ENCODE data around the gene FAM222A. TPM values are rescaled to one million over a fixed set of nuclear protein-coding genes. Genes with fewer than 3 reads are reported as not detected.

Gene FAM222A
- total RNA-seq, 1 donor: 0.54 TPM

- H3K4me3 ChIP-seq (ENCODE audit: low read depth, low read length): no peak overlapping the region
- peak; percentile 63 for DNase-seq (ENCODE audit: low read depth)
- TF ChIP-seq CTCF (IDR thresholded peaks at IDR 0.05; ENCODE audit: insufficient read depth, low read length): peak; percentile 98
Observed at GRCh38 chr12:109804820-109805761, 91.5 kb downstream of the FAM222A start.

- TF ChIP-seq CTCF (IDR thresholded peaks at IDR 0.05; ENCODE audit: insufficient read depth, low read length): no peak
- H3K4me3 ChIP-seq (ENCODE audit: low read depth, low read length): no peak overlapping the region
- DNase-seq (ENCODE audit: low read depth): no peak
Observed at GRCh38 chr12:109807954-109808643, 94.5 kb downstream of the FAM222A start.

- no peak for TF ChIP-seq CTCF (IDR thresholded peaks at IDR 0.05; ENCODE audit: insufficient read depth, low read length)
- H3K4me3 ChIP-seq (ENCODE audit: low read depth, low read length): no peak overlapping the region
- no peak for DNase-seq (ENCODE audit: low read depth)
Observed at GRCh38 chr12:109808876-109809646, 95.4 kb downstream of the FAM222A start.

- no peak for DNase-seq (ENCODE audit: low read depth)
- no peak for TF ChIP-seq CTCF (IDR thresholded peaks at IDR 0.05; ENCODE audit: insufficient read depth, low read length)
- H3K4me3 ChIP-seq (ENCODE audit: low read depth, low read length): no peak overlapping the region
Observed at GRCh38 chr12:109810954-109811623, 97.5 kb downstream of the FAM222A start.

- no peak for DNase-seq (ENCODE audit: low read depth)
- no peak for TF ChIP-seq CTCF (IDR thresholded peaks at IDR 0.05; ENCODE audit: insufficient read depth, low read length)
- no peak overlapping the region for H3K4me3 ChIP-seq (ENCODE audit: low read depth, low read length)
Observed at GRCh38 chr12:109811624-109811995, 98.0 kb downstream of the FAM222A start.

GRCh38 chr12:109813810-109814416 lies 100.3 kb downstream of the FAM222A start:
- no peak overlapping the region for H3K4me3 ChIP-seq (ENCODE audit: low read depth, low read length)
- no peak for TF ChIP-seq CTCF (IDR thresholded peaks at IDR 0.05; ENCODE audit: insufficient read depth, low read length)
- no peak for DNase-seq (ENCODE audit: low read depth)

Measured in fibroblast of the aortic adventitia (primary cell).